Measurements from ENCODE around the gene PNMA6E.

- TF ChIP-seq CTCF (IDR thresholded peaks at IDR 0.05) (no peak), POLR2A (IDR thresholded peaks at IDR 0.05) (no peak)
Observed at GRCh38 chrX:153370293-153371055, 30.7 kb downstream of the PNMA6E start.

Data from uterus (tissue), 2 donors.